Mesenchymal stem cell (in vitro differentiated cells and primary cell): Measurements from ENCODE around the gene ZFP91.
A peak's percentile ranks its signal among the peaks of the same experiment; 100 is the strongest.

ENCODE experiments used
- DNase-seq: peaks from one replicate; pipeline ENCODE4 v3.0.0-alpha.2; 2013
- H2AFZ ChIP-seq: one replicate; pipeline ENCODE4 v1.6.1; 2013; ENCODE audit warnings: low read depth, mild to moderate bottlenecking, control low read depth, inconsistent platforms, low read length, moderate library complexity
- H2AK5ac ChIP-seq: 2 replicates; pipeline ENCODE4 v1.6.1; 2013; ENCODE audit warnings: low read length, moderate library complexity, mild to moderate bottlenecking, inconsistent platforms; ENCODE audit not compliant: severe bottlenecking
- H2BK120ac ChIP-seq: one replicate; pipeline ENCODE4 v1.6.1; 2013; ENCODE audit warnings: low read depth, mild to moderate bottlenecking, inconsistent platforms, low read length, moderate library complexity
- H2BK12ac ChIP-seq, 2 experiments: one replicate each; pipeline ENCODE4 v1.6.1; 2013; ENCODE audit warnings: inconsistent platforms in 2 of 2, low read length in 2 of 2, mild to moderate bottlenecking in 2 of 2, moderate library complexity in 2 of 2, control low read depth in 1 of 2
- H2BK15ac ChIP-seq: one replicate; pipeline ENCODE4 v1.6.1; 2013; ENCODE audit warnings: mild to moderate bottlenecking, low read depth, inconsistent platforms; ENCODE audit not compliant: poor library complexity, severe bottlenecking
- H2BK5ac ChIP-seq: 2 replicates; pipeline ENCODE4 v1.6.1; 2013; ENCODE audit warnings: low read depth, mild to moderate bottlenecking, low read length, control low read depth, inconsistent platforms; ENCODE audit not compliant: poor library complexity, severe bottlenecking
- H3K14ac ChIP-seq, 2 experiments: one replicate each; pipeline ENCODE4 v1.6.1; 2013; ENCODE audit warnings: inconsistent platforms in 2 of 2, low read length in 2 of 2, control low read depth in 1 of 2, mild to moderate bottlenecking in 1 of 2, moderate library complexity in 1 of 2
- H3K18ac ChIP-seq, 2 experiments: one replicate each; pipeline ENCODE4 v1.6.1; 2013; ENCODE audit warnings: inconsistent platforms in 2 of 2, low read length in 2 of 2, control low read depth in 1 of 2, low read depth in 1 of 2, mild to moderate bottlenecking in 1 of 2
- H3K23ac ChIP-seq, 2 experiments: one replicate each; pipeline ENCODE4 v1.6.1; 2013; ENCODE audit warnings: inconsistent platforms in 2 of 2, low read length in 2 of 2, mild to moderate bottlenecking in 2 of 2, moderate library complexity in 2 of 2, control low read depth in 1 of 2
- H3K27ac ChIP-seq: 2 replicates; pipeline ENCODE4 v1.5.1; 2013; ENCODE audit warnings: mild to moderate bottlenecking, moderate library complexity, low read length, control low read depth, inconsistent platforms; ENCODE audit not compliant: poor library complexity, severe bottlenecking
- H3K27me3 ChIP-seq, 2 experiments: 2 replicates each; pipeline versions ENCODE4 v1.6.1 to v1.7.0; 2013; ENCODE audit warnings: low read length in 2 of 2, mild to moderate bottlenecking in 2 of 2, moderate library complexity in 2 of 2, control low read depth in 1 of 2, inconsistent platforms in 1 of 2; ENCODE audit not compliant: control insufficient read depth in 1 of 2, insufficient read depth in 1 of 2
- H3K36me3 ChIP-seq, 2 experiments: 2 replicates each; pipeline versions ENCODE4 v1.6.1 to v1.7.0; 2013; ENCODE audit warnings: low read length in 2 of 2, control low read depth in 1 of 2, inconsistent platforms in 1 of 2, low read depth in 1 of 2, mild to moderate bottlenecking in 1 of 2; ENCODE audit not compliant: insufficient read depth in 2 of 2, control insufficient read depth in 1 of 2
- H3K4ac ChIP-seq, 2 experiments: one replicate each; pipeline ENCODE4 v1.6.1; 2013; ENCODE audit warnings: inconsistent platforms in 2 of 2, low read length in 2 of 2, mild to moderate bottlenecking in 2 of 2, moderate library complexity in 2 of 2, control low read depth in 1 of 2, low read depth in 1 of 2
- H3K4me1 ChIP-seq: 2 replicates; pipeline ENCODE4 v1.6.1; 2013; ENCODE audit warnings: low read depth, low read length, control low read depth; ENCODE audit not compliant: control insufficient read depth, insufficient read depth
- H3K4me2 ChIP-seq: 2 replicates; pipeline ENCODE4 v1.6.1; 2013; ENCODE audit warnings: low read length, mild to moderate bottlenecking, inconsistent platforms; ENCODE audit not compliant: poor library complexity, severe bottlenecking
- H3K4me3 ChIP-seq, 2 experiments: 2 replicates each; pipeline versions ENCODE4 v1.5.1 to v1.7.0; 2013; ENCODE audit warnings: low read length in 2 of 2, mild to moderate bottlenecking in 2 of 2, control low read depth in 1 of 2, low read depth in 1 of 2; ENCODE audit not compliant: insufficient read depth in 1 of 2
- H3K79me1 ChIP-seq: replicated peaks from 2 replicates; pipeline ENCODE4 v1.6.1; 2013; ENCODE audit warnings: mild to moderate bottlenecking, control low read depth, low read length, inconsistent platforms; ENCODE audit not compliant: poor library complexity, severe bottlenecking
- H3K9ac ChIP-seq: 2 replicates; pipeline ENCODE4 v1.7.0; 2013; ENCODE audit warnings: mild to moderate bottlenecking, low read length, moderate library complexity
- H3K9me3 ChIP-seq: 2 replicates; pipeline ENCODE4 v1.7.0; 2013; ENCODE audit warnings: mild to moderate bottlenecking, low read length; ENCODE audit not compliant: control insufficient read depth
- H4K8ac ChIP-seq: one replicate; pipeline ENCODE4 v1.6.1; 2013; ENCODE audit warnings: inconsistent platforms, mild to moderate bottlenecking, low read length, moderate library complexity
- H4K91ac ChIP-seq: one replicate; pipeline ENCODE4 v1.6.1; 2013; ENCODE audit warnings: mild to moderate bottlenecking, low read length, inconsistent platforms
- WGBS: methylation state at CpG from one replicate; pipeline ENCODE4 v1.1.7; 2013; ENCODE audit warnings: mixed read lengths; 5-methylcytosine and 5-hydroxymethylcytosine counted together

Gene ZFP91

DNA sequence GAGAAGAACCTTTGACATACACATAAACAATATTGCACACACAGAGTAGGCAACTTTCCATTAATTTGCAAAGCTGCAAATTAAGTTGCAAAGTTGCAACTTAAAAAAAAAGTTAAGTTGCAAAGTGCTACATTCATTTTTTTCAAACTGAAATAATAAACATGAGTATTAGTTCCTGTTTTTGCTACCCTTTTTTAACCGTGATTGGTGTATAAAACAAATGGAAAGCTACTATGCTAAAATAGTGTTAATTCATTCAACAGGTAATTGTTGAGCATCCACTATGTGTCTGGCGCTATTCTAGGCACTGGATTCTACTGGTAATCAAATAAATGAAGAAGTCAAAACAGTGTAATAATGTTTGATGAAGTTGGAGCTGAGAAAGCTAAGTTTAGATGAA is 8.1 kb downstream of the ZFP91 start:
- no peak overlapping the region for H4K8ac ChIP-seq
- H3K27me3 ChIP-seq, result no peaks in the 10 kb centered on the region
- H2BK12ac ChIP-seq, result no peak overlapping the region
- no peaks in the 10 kb centered on the region for H3K9me3 ChIP-seq
- H2BK5ac ChIP-seq, result no peak overlapping the region
- WGBS, result 100% methylated on average over 1 of the region's 2 CpGs
- H3K4me3 ChIP-seq, result no peak overlapping the region
- no peak overlapping the region for H3K4me2 ChIP-seq
- no peak overlapping the region for H3K27ac ChIP-seq
- peaks cover 6 to 42% of the 10 kb centered on the region in 2 experiments for H3K36me3 ChIP-seq
- no peak overlapping the region for H2AFZ ChIP-seq
- no peak overlapping the region for H4K91ac ChIP-seq
- H2BK120ac ChIP-seq, result no peak overlapping the region
- H3K4me1 ChIP-seq, result no peaks in the 10 kb centered on the region
- peaks cover 3% of the 10 kb centered on the region for H3K79me1 ChIP-seq
- DNase-seq, result no peak
- H2BK15ac ChIP-seq, result no peak overlapping the region
- H3K23ac ChIP-seq, result no peak overlapping the region
- no peak overlapping the region for H3K14ac ChIP-seq
- H3K18ac ChIP-seq, result no peak overlapping the region
- no peak overlapping the region for H2AK5ac ChIP-seq
- H3K9ac ChIP-seq, result no peak overlapping the region
- H3K4ac ChIP-seq, result no peak overlapping the region

DNA sequence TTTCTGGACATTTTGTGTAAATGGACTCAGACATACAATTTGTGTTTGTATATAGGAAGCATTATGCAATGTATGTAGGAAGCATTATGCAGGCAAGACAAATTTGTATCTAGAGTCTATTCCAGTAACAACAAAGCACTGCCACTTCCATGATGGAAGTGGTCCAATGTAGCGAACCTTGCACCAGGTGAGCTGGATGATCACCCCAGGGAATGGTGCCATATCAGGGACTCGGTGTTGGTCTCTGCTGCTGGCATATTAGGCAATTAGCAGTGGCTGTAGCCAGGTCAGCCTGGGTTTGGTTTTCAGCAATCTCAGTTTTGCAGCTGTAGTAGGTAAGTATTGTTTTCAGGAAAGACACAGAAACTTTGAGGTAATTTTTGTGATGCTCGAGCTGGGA is 12.8 kb downstream of the ZFP91 start:
- Histone ChIP-seq H3K23ac (no peak overlapping the region), H2AK5ac (no peak overlapping the region), H2BK5ac (no peak overlapping the region), H3K18ac (no peak overlapping the region), H3K36me3 (peaks cover 8 to 35% of the 10 kb centered on the region in 2 experiments), H2AFZ (no peak overlapping the region), H3K14ac (no peak overlapping the region), H3K9ac (no peak overlapping the region), H2BK15ac (no peak overlapping the region), H4K8ac (peak overlapping the region; percentile 60), H2BK120ac (no peak overlapping the region), H3K4me1 (no peaks in the 10 kb centered on the region), H3K27ac (no peak overlapping the region), H3K4me2 (no peak overlapping the region), H3K9me3 (no peaks in the 10 kb centered on the region), H3K79me1 (peaks cover 7% of the 10 kb centered on the region), H3K4me3 (no peak overlapping the region), H3K27me3 (no peaks in the 10 kb centered on the region), H4K91ac (peak overlapping the region; percentile 68), H2BK12ac (peak overlapping the region in 1 of 2 experiments; percentile 10), H3K4ac (no peak overlapping the region)
- no peak for DNase-seq
- WGBS, result 100% methylated on average over 3 of the region's 3 CpGs

DNA sequence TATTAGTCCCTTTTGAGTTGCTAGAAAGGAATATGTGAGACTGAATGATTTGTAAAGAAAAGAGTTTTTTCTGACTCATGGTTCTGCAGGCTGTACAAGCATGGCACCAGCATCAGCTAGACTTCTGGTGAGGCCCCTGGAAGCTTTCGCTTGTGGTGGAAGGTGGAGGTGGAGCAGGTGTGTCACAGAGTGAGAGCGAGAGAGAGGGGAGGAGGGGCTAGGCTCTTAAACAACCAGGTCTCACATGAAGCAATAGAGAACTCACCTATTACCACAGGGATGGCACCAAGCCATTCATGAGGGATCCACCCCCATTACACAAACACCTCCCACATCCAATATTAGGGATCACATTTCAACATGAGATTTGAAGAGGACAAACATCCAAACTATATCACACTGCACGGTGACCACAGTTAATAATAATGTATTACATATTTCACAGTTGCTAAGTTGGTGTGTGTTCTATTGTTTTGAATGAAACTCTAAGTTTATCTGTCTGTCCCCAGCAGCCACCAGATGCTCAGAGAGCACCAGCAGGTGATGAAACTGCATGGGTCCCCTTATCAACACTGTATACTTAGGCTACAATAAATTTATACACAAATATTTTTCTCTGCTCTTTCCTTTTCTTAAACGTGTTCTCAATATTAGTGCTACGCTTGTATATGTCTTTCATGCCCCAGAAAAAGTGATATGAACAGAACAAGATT is 14.1 kb downstream of the ZFP91 start:
- Histone ChIP-seq H3K18ac (no peak overlapping the region), H2BK5ac (no peak overlapping the region), H3K27me3 (no peaks in the 10 kb centered on the region), H4K8ac (no peak overlapping the region), H3K9ac (no peak overlapping the region), H3K27ac (no peak overlapping the region), H3K9me3 (no peaks in the 10 kb centered on the region), H3K4ac (no peak overlapping the region), H4K91ac (no peak overlapping the region), H3K4me2 (no peak overlapping the region), H2BK15ac (no peak overlapping the region), H2BK120ac (no peak overlapping the region), H2AK5ac (no peak overlapping the region), H3K23ac (no peak overlapping the region), H3K14ac (no peak overlapping the region), H3K79me1 (peaks cover 9% of the 10 kb centered on the region), H2BK12ac (no peak overlapping the region), H3K36me3 (peaks cover 8 to 23% of the 10 kb centered on the region in 2 experiments), H3K4me1 (no peaks in the 10 kb centered on the region), H3K4me3 (no peak overlapping the region), H2AFZ (no peak overlapping the region)
- no peak for DNase-seq
- 94% methylated on average over 3 of the region's 5 CpGs for whole genome bisulfite sequencing

DNA sequence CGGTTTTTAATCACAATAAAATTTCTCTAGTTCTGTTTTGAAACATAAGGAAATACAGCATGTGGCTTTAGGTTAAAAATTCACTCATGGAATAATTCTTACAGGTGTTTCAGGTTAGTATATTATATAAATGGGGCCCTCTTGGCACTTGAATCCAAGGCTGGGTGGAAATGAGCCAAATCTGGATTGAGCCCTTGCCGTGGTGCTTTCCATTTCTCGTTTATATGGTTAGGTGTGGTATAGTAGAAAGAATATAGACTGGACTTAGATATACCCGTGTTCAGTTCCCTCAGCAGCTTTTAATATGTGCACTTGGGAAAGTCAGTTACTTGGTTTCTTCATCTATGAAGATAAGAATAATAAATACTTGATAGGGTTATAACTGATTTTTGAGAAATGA is 16.0 kb downstream of the ZFP91 start:
- WGBS, result 95% methylated on average over 3 of the region's 4 CpGs
- Histone ChIP-seq H4K91ac (no peak overlapping the region), H2BK120ac (no peak overlapping the region), H3K9me3 (no peaks in the 10 kb centered on the region), H3K79me1 (peaks cover 9% of the 10 kb centered on the region), H3K14ac (no peak overlapping the region), H3K27ac (no peak overlapping the region), H2AK5ac (no peak overlapping the region), H2BK12ac (no peak overlapping the region), H2BK5ac (no peak overlapping the region), H4K8ac (no peak overlapping the region), H3K4me1 (no peaks in the 10 kb centered on the region), H2BK15ac (no peak overlapping the region), H3K4me2 (no peak overlapping the region), H3K4ac (no peak overlapping the region), H2AFZ (no peak overlapping the region), H3K36me3 (peaks cover 5 to 26% of the 10 kb centered on the region in 2 experiments), H3K18ac (no peak overlapping the region), H3K23ac (no peak overlapping the region), H3K9ac (no peak overlapping the region), H3K4me3 (no peak overlapping the region), H3K27me3 (no peaks in the 10 kb centered on the region)
- no peak for DNase-seq
